ENCODE measurements around the gene HAUS1. TPM values are rescaled to one million over a fixed set of nuclear protein-coding genes. Genes with fewer than 3 reads are reported as not detected.

The HAUS1 gene
- total RNA-seq, 1 experiment from 2014 or later, result 29.5 TPM

DNA sequence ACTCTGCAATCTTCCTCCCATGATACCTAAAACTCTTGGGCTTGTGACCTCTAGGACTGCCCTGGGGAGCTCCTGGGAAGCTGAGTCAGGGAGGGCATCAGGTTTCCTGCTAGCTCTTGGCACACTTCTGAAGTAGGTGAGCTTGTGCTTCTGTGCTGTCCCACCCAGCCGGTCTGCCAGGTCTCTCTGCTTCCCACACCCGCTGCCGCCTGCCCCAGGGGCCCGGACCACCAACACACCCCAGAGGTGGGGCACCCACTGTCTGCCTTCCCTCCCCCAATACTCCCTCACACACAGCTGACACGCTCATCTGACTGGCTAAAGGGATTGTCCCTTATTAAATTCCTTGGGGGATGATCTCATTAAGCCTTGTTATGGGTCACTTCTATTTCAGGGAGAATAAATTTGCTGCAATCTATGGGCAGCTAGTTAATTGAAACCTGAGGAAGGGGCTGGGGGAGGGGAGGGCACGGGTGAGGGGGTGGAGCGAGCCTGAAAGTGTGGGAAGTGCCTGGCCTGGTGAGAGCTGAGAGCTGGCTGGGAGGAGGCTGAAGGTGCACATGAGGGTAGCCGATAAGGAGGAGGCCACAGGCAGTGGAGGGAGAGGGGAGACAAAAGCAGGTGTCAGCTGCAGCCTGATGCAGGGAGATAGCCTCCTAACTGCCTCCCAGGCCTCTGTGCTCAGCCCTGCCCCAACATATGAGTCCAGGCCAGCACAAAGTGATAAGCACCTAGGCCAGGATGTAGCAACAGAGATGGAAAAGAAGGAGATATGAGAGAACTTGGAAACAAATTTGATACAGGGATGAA, 48.8 kb downstream of the HAUS1 start:
- Mint-ChIP-seq H3K27ac (ENCODE audit: unreplicated experiment) (no peak overlapping the region), H3K9me3 (ENCODE audit: unreplicated experiment) (no peaks in the 10 kb centered on the region), H3K36me3 (ENCODE audit: insufficient read depth, unreplicated experiment) (no peaks in the 10 kb centered on the region), H3K27me3 (ENCODE audit: insufficient read depth, unreplicated experiment) (no peaks in the 10 kb centered on the region), H3K4me1 (ENCODE audit: low read depth, unreplicated experiment) (peaks cover 21% of the 10 kb centered on the region), H3K4me3 (ENCODE audit: unreplicated experiment) (no peak overlapping the region)
- no TSS peak for BruUV-seq (replicated peaks)
- Histone ChIP-seq H3K36me3 (ENCODE audit: control insufficient read depth, insufficient read depth, low read length) (no peaks in the 10 kb centered on the region), H3K4me1 (no peaks in the 10 kb centered on the region), H3K4me3 (ENCODE audit: low read depth, low read length) (no peak overlapping the region), H3K9me3 (no peaks in the 10 kb centered on the region), H3K27me3 (replicated peaks; ENCODE audit: control insufficient read depth, insufficient read depth, low read length) (no peaks in the 10 kb centered on the region)
- POLR2A ChIA-PET, result no interaction called here
- CTCF ChIA-PET, result no interaction called here
- no peak for TF ChIP-seq CTCF (IDR thresholded peaks at IDR 0.05; ENCODE audit: insufficient read depth in 1 of 2, low read depth in 1 of 2, low read length in 1 of 2, severe bottlenecking in 1 of 2, unreplicated experiment in 1 of 2)
- DNase-seq, result no peak
- intact Hi-C loops (cut with micrococcal nuclease; ENCODE audit: unreplicated experiment), result no loop called here

DNA sequence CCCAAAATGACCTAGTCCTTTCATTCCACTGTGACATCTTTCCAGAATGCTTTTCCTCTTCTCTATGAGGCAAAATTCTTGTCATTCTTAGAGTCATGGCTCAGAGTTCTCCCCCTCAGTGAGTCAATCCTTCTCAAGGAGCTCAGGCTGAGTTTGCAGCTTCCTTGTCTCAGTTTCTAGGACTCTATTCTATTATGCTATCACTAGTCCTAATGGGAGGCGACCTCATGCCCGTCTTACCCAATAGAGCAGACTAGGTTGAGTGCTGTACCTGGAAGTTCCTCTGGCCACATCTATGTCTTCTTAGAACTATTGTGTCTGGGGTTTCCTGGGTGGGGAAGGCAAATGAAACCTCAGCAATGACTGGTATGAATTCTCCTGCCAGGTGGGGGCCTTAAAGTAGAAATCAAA, 51.5 kb downstream of the HAUS1 start:
- Mint-ChIP-seq H3K27ac (ENCODE audit: unreplicated experiment) (peak overlapping the region; percentile 71), H3K27me3 (ENCODE audit: insufficient read depth, unreplicated experiment) (no peaks in the 10 kb centered on the region), H3K4me3 (ENCODE audit: unreplicated experiment) (no peak overlapping the region), H3K9me3 (ENCODE audit: unreplicated experiment) (no peaks in the 10 kb centered on the region), H3K36me3 (ENCODE audit: insufficient read depth, unreplicated experiment) (no peaks in the 10 kb centered on the region), H3K4me1 (ENCODE audit: low read depth, unreplicated experiment) (peaks cover 21% of the 10 kb centered on the region)
- no peak for DNase-seq
- ChIA-PET CTCF (interaction anchor here (0.9 kb wide), 1 partner anchor 18 kb away, joined by 3 read pairs; a partner anchor contains a TSS), POLR2A (no interaction called here)
- Histone ChIP-seq H3K27me3 (replicated peaks; ENCODE audit: control insufficient read depth, insufficient read depth, low read length) (no peaks in the 10 kb centered on the region), H3K4me1 (peaks cover 7% of the 10 kb centered on the region; the same call in 1 of the 2 replicates), H3K9me3 (no peaks in the 10 kb centered on the region), H3K36me3 (ENCODE audit: control insufficient read depth, insufficient read depth, low read length) (no peaks in the 10 kb centered on the region), H3K4me3 (ENCODE audit: low read depth, low read length) (no peak overlapping the region)
- intact Hi-C loops (cut with micrococcal nuclease; ENCODE audit: unreplicated experiment), result no loop called here
- BruUV-seq (replicated peaks), result no TSS peak
- no peak for TF ChIP-seq CTCF (IDR thresholded peaks at IDR 0.05; ENCODE audit: insufficient read depth in 1 of 2, low read depth in 1 of 2, low read length in 1 of 2, severe bottlenecking in 1 of 2, unreplicated experiment in 1 of 2)

DNA sequence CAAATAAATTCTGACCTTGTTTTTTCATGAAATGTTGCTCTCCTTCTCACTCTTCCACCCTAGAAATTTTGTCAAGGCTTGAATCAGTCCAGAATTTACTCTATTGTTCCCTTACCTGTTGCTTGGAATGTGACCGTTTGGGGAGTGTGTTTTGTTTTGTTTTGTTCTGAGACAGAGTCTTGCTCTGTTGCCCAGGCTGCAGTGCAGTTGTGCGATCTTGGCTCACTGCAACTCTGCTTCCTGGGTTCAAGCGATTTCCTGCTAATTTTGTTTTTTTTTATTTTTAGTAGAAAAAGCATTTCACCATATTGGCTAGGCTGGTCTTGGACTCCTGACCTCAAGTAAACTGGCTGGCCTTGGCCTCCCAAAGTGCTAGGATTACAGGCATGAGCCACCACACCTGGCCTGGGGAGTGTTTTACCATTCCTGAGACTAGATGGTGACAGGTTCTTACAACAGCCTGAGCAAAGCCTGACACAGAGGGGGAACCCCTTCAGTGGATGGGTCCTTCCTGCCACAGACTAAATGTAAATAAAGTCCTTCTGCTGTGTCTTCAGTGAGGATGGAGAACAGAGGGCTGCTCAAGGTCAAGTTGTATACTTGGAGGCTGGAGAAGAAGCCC, 52.0 kb downstream of the HAUS1 start:
- no peak for TF ChIP-seq CTCF (IDR thresholded peaks at IDR 0.05; ENCODE audit: insufficient read depth in 1 of 2, low read depth in 1 of 2, low read length in 1 of 2, severe bottlenecking in 1 of 2, unreplicated experiment in 1 of 2)
- Histone ChIP-seq H3K4me3 (ENCODE audit: low read depth, low read length) (no peak overlapping the region), H3K4me1 (peaks cover 7% of the 10 kb centered on the region; the same call in 1 of the 2 replicates), H3K36me3 (ENCODE audit: control insufficient read depth, insufficient read depth, low read length) (no peaks in the 10 kb centered on the region), H3K9me3 (no peaks in the 10 kb centered on the region), H3K27me3 (replicated peaks; ENCODE audit: control insufficient read depth, insufficient read depth, low read length) (no peaks in the 10 kb centered on the region)
- no TSS peak for BruUV-seq (replicated peaks)
- Mint-ChIP-seq H3K9me3 (ENCODE audit: unreplicated experiment) (no peaks in the 10 kb centered on the region), H3K4me1 (ENCODE audit: low read depth, unreplicated experiment) (peaks cover 21% of the 10 kb centered on the region), H3K4me3 (ENCODE audit: unreplicated experiment) (no peak overlapping the region), H3K36me3 (ENCODE audit: insufficient read depth, unreplicated experiment) (no peaks in the 10 kb centered on the region), H3K27me3 (ENCODE audit: insufficient read depth, unreplicated experiment) (no peaks in the 10 kb centered on the region), H3K27ac (ENCODE audit: unreplicated experiment) (no peak overlapping the region)
- ChIA-PET POLR2A (no interaction called here), CTCF (interaction anchor here (0.9 kb wide), 1 partner anchor 17 kb away, joined by 3 read pairs; a partner anchor contains a TSS)
- intact Hi-C loops (cut with micrococcal nuclease; ENCODE audit: unreplicated experiment), result no loop called here
- no peak for DNase-seq
